ENCODE results near the gene IQSEC3. TPM values are rescaled to one million over a fixed set of nuclear protein-coding genes. Genes with fewer than 3 reads are reported as not detected.
A peak's percentile ranks its signal among the peaks of the same experiment; 100 is the strongest.
"Not testable (repeated sequence)": the region's sequence is repeated elsewhere in the genome, so short reads cannot be mapped to it uniquely, and the experiment has no call there.

IQSEC3 gene
- total RNA-seq, 1 experiment from 2014 or later = 0.55 TPM

DNA sequence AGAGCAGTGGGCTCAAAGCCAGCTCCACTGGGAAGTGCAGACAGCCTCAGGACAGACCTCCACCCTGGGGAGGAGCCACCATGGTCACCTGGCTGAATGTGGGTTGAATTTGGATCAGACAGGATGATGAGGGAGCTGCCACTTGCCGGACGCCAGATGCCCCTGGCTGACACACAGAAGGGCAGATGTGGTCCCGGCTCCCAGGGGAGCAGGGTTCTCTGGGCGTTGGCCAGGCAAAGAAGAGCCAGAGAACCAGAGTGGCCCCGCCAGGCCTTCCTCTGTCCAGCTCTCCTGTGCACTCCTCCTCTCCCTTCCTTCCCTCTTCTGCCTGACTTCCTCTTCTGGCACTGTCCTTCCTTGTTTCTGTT, 20.6 kb upstream of the IQSEC3 start:
- H4K8ac ChIP-seq (replicated peaks; ENCODE audit: insufficient read length, low read depth, low read length); H3K9me3 ChIP-seq (ENCODE audit: control insufficient read depth, low read depth, low read length); H3K9me3 Mint-ChIP-seq; H3K27ac Mint-ChIP-seq; H3K14ac ChIP-seq (ENCODE audit: insufficient read depth, low read length); H2BK20ac ChIP-seq (ENCODE audit: low read depth, low read length, poor library complexity, severe bottlenecking); H3K27ac ChIP-seq (ENCODE audit: insufficient read length, low read depth, low read length); H3K4me3 Mint-ChIP-seq; H3K56ac ChIP-seq (ENCODE audit: insufficient read length, low read depth, low read length); H3K79me2 ChIP-seq (ENCODE audit: insufficient read depth, low read length); H3K4me1 Mint-ChIP-seq; H2BK15ac ChIP-seq (ENCODE audit: low read depth, low read length); H3T11ph ChIP-seq (ENCODE audit: low read length); H2BK120ac ChIP-seq (ENCODE audit: low read depth, low read length, poor library complexity, severe bottlenecking); H3K4me1 ChIP-seq (ENCODE audit: insufficient read depth, low read length); H2BK5ac ChIP-seq (ENCODE audit: insufficient read length, low read length); H3K9ac ChIP-seq (ENCODE audit: extremely low read depth, insufficient read length, low read length); H3K23ac ChIP-seq (ENCODE audit: insufficient read length, low read depth, low read length); H3K79me1 ChIP-seq (ENCODE audit: insufficient read depth, low read depth, low read length, poor library complexity, severe bottlenecking); H3K36me3 Mint-ChIP-seq (ENCODE audit: insufficient read depth in 1 of 3, low read depth in 3 of 3); H3K27me3 Mint-ChIP-seq (ENCODE audit: low read depth); H4K20me1 ChIP-seq (ENCODE audit: control insufficient read depth, insufficient read depth, insufficient read length); H3K18ac ChIP-seq (ENCODE audit: insufficient read length, low read depth, low read length); H2AFZ ChIP-seq (ENCODE audit: low read length); H4K91ac ChIP-seq (ENCODE audit: insufficient read length, low read depth, low read length); H3K4ac ChIP-seq (ENCODE audit: low read depth, low read length); H3K4me2 ChIP-seq (ENCODE audit: insufficient read depth, insufficient read length, low read length); H2BK12ac ChIP-seq (ENCODE audit: insufficient read length, low read depth, low read length); H3K23me2 ChIP-seq (ENCODE audit: insufficient read length, low read depth, low read length, poor library complexity, severe bottlenecking); H4K5ac ChIP-seq (ENCODE audit: insufficient read length, low read depth, low read length); H3K27me3 ChIP-seq (ENCODE audit: insufficient read depth, low read length); H2AK5ac ChIP-seq (ENCODE audit: insufficient read length, low read length): not testable (repeated sequence)
- DNase-seq = peak; percentile 14
- no CpG with 5 or more reads among the region's 5 CpGs for WGBS (ENCODE audit: extremely low coverage, insufficient read length, low lambda C conversion rate)

DNA sequence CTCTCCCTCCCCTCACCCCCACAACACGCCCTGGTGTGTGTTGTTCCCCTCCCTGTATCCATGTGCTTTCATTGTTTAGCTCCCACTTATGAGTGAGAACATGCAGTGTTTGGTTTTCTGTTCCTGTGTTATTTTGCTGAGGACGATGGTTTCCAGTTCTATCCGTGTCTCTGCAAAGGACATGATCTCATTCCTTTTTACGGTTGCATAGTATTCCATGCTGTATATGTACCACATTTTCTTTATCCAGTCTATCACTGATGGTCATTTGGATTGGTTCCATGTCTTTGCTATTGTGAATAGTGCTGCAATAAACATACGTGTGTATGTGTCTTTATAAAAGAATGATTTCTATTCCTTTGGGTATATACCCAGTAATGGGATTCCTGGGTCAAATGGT, 20.0 kb upstream of the IQSEC3 start:
- H3K23ac ChIP-seq (ENCODE audit: insufficient read length, low read depth, low read length); H4K5ac ChIP-seq (ENCODE audit: insufficient read length, low read depth, low read length); H3K36me3 Mint-ChIP-seq (ENCODE audit: insufficient read depth in 1 of 3, low read depth in 3 of 3); H3K79me1 ChIP-seq (ENCODE audit: insufficient read depth, low read depth, low read length, poor library complexity, severe bottlenecking); H2BK5ac ChIP-seq (ENCODE audit: insufficient read length, low read length); DNase-seq; H3K9ac ChIP-seq (ENCODE audit: extremely low read depth, insufficient read length, low read length); H3K23me2 ChIP-seq (ENCODE audit: insufficient read length, low read depth, low read length, poor library complexity, severe bottlenecking); H2AFZ ChIP-seq (ENCODE audit: low read length); H3K27ac Mint-ChIP-seq; H3K27ac ChIP-seq (ENCODE audit: insufficient read length, low read depth, low read length); H4K8ac ChIP-seq (replicated peaks; ENCODE audit: insufficient read length, low read depth, low read length); H2BK120ac ChIP-seq (ENCODE audit: low read depth, low read length, poor library complexity, severe bottlenecking); H3K9me3 Mint-ChIP-seq; H3K79me2 ChIP-seq (ENCODE audit: insufficient read depth, low read length); H3K56ac ChIP-seq (ENCODE audit: insufficient read length, low read depth, low read length); H2BK15ac ChIP-seq (ENCODE audit: low read depth, low read length); H4K20me1 ChIP-seq (ENCODE audit: control insufficient read depth, insufficient read depth, insufficient read length); H3K27me3 ChIP-seq (ENCODE audit: insufficient read depth, low read length); H2BK12ac ChIP-seq (ENCODE audit: insufficient read length, low read depth, low read length); H3T11ph ChIP-seq (ENCODE audit: low read length); H3K14ac ChIP-seq (ENCODE audit: insufficient read depth, low read length); H3K4me1 ChIP-seq (ENCODE audit: insufficient read depth, low read length); H4K91ac ChIP-seq (ENCODE audit: insufficient read length, low read depth, low read length); H3K4me1 Mint-ChIP-seq; H3K9me3 ChIP-seq (ENCODE audit: control insufficient read depth, low read depth, low read length); H3K4ac ChIP-seq (ENCODE audit: low read depth, low read length); H3K27me3 Mint-ChIP-seq (ENCODE audit: low read depth); H3K4me2 ChIP-seq (ENCODE audit: insufficient read depth, insufficient read length, low read length); H3K4me3 Mint-ChIP-seq; H2BK20ac ChIP-seq (ENCODE audit: low read depth, low read length, poor library complexity, severe bottlenecking); H3K18ac ChIP-seq (ENCODE audit: insufficient read length, low read depth, low read length); H2AK5ac ChIP-seq (ENCODE audit: insufficient read length, low read length): not testable (repeated sequence)
- WGBS (ENCODE audit: extremely low coverage, insufficient read length, low lambda C conversion rate) = no CpG with 5 or more reads among the region's 5 CpGs

Data from H9 (cell line).